HEK293 (cell line): ENCODE data around the gene SMIM20.

Experiments used
- CTCF ChIA-PET: fragments of 350-600 bp; formaldehyde crosslinking; extraction: SDS; loops from one replicate; lab custom pipeline; 2021; ENCODE audit warnings: antibody characterized with exemption; lab: Yijun Ruan, JAX
- POLR2A ChIA-PET: fragments of 300-600 bp; formaldehyde crosslinking; extraction: SDS; loops from one replicate; lab custom pipeline; 2020; ENCODE audit warnings: antibody characterized with exemption, inconsistent platforms; lab: Yijun Ruan, JAX
- H3K27ac ChIP-seq: fragments of 200-500 bp; sonication (Bioruptor generic); 2 replicates; pipeline ENCODE4 v1.5.1; 2014; ENCODE audit warnings: low read depth, low read length, control low read depth, inconsistent platforms; ENCODE audit errors: extremely low read depth
- H3K36me3 ChIP-seq, 2 experiments: fragments of 200-500 bp in 1 of 2; sonication (Bioruptor generic) in 1 of 2; 1 replicate in 1 of 2; 2 replicates in 1 of 2; pipeline ENCODE4 v1.5.1; 2014 to 2017; ENCODE audit warnings: inconsistent platforms in 2 of 2, low read length in 2 of 2; ENCODE audit not compliant: control insufficient read depth in 2 of 2, insufficient read depth in 1 of 2
- H3K4me1 ChIP-seq: fragments of 200-500 bp; sonication (Bioruptor generic); 2 replicates; pipeline ENCODE4 v1.5.1; 2014; ENCODE audit warnings: mild to moderate bottlenecking, low read length, inconsistent platforms; ENCODE audit not compliant: control insufficient read depth, insufficient read depth
- H3K4me3 ChIP-seq: 2 replicates; pipeline ENCODE4 v1.5.1; 2011; ENCODE audit warnings: low read depth, mild to moderate bottlenecking, control low read depth, low read length, moderate library complexity
- H3K9me3 ChIP-seq: fragments of 200-500 bp; sonication (Bioruptor generic); 2 replicates; pipeline ENCODE4 v1.5.1; 2014; ENCODE audit warnings: low read depth, low read length, inconsistent platforms; ENCODE audit not compliant: control insufficient read depth, insufficient read depth
- GLI4 ChIP-seq: fragments of 450-650 bp; formaldehyde crosslinking; IDR thresholded peaks from 2 replicates; pipeline ENCODE4 v1.5.1; 2016; ENCODE audit warnings: missing biosample characterization, missing genetic modification characterization
- MEIS1 ChIP-seq: sonication (generic); formaldehyde crosslinking; IDR thresholded peaks from 2 replicates; pipeline ENCODE4 v1.8.1; 2022; ENCODE audit warnings: missing genetic modification reagents, mild to moderate bottlenecking, borderline replicate concordance
- OVOL3 ChIP-seq: fragments of 450-650 bp; formaldehyde crosslinking; IDR thresholded peaks from 2 replicates; pipeline ENCODE4 v1.5.1; 2016; ENCODE audit warnings: missing biosample characterization, missing genetic modification characterization
- RBAK ChIP-seq: fragments of 450-650 bp; formaldehyde crosslinking; IDR thresholded peaks from 2 replicates; pipeline ENCODE4 v1.5.1; 2016; ENCODE audit warnings: missing biosample characterization, missing genetic modification characterization
- SCRT1 ChIP-seq: fragments of 450-650 bp; formaldehyde crosslinking; IDR thresholded peaks from 2 replicates; pipeline ENCODE4 v1.5.1; 2016; ENCODE audit warnings: missing biosample characterization, missing genetic modification characterization, borderline replicate concordance
- SCRT2 ChIP-seq: fragments of 450-650 bp; formaldehyde crosslinking; IDR thresholded peaks from 2 replicates; pipeline ENCODE4 v1.5.1; 2016; ENCODE audit warnings: missing biosample characterization, missing genetic modification characterization
- ZBTB10 ChIP-seq: fragments of 450-650 bp; formaldehyde crosslinking; IDR thresholded peaks from 2 replicates; pipeline ENCODE4 v1.5.1; 2016; ENCODE audit warnings: missing biosample characterization, missing genetic modification characterization
- ZBTB48 ChIP-seq: fragments of 450-650 bp; formaldehyde crosslinking; IDR thresholded peaks from 2 replicates; pipeline ENCODE4 v1.5.1; 2016; ENCODE audit warnings: missing biosample characterization, missing genetic modification characterization
- ZFP69B ChIP-seq: fragments of 450-650 bp; formaldehyde crosslinking; IDR thresholded peaks from 2 replicates; pipeline ENCODE4 v1.5.1; 2016; ENCODE audit warnings: missing biosample characterization, missing genetic modification characterization
- ZNF10 ChIP-seq: fragments of 450-650 bp; formaldehyde crosslinking; IDR thresholded peaks from 2 replicates; pipeline ENCODE4 v1.5.1; 2017; ENCODE audit warnings: missing biosample characterization, missing genetic modification characterization
- ZNF335 ChIP-seq: fragments of 450-650 bp; formaldehyde crosslinking; conservative IDR thresholded peaks from 2 replicates; pipeline ENCODE4 v1.5.1; 2016; ENCODE audit warnings: missing biosample characterization, missing genetic modification characterization
- ZNF341 ChIP-seq: fragments of 450-650 bp; formaldehyde crosslinking; IDR thresholded peaks from 2 replicates; pipeline ENCODE4; 2016; ENCODE audit warnings: low read depth, missing biosample characterization, missing genetic modification characterization
- ZNF37A ChIP-seq: fragments of 450-650 bp; IDR thresholded peaks from 2 replicates; pipeline ENCODE4 v1.5.1; 2018; ENCODE audit warnings: missing biosample characterization, missing genetic modification characterization
- ZNF521 ChIP-seq: fragments of 450-650 bp; formaldehyde crosslinking; IDR thresholded peaks from 2 replicates; pipeline ENCODE4 v1.5.1; 2017; ENCODE audit warnings: missing biosample characterization, mild to moderate bottlenecking, missing genetic modification characterization
- ZNF654 ChIP-seq: fragments of 450-650 bp; formaldehyde crosslinking; IDR thresholded peaks from 2 replicates; pipeline ENCODE4 v1.5.1; 2016; ENCODE audit warnings: low read depth, missing biosample characterization, missing genetic modification characterization
- TF ChIP-seq, protein P1 (sequence below): fragments of 450-650 bp; formaldehyde crosslinking; IDR thresholded peaks from 2 replicates; pipeline ENCODE4 v1.5.1; 2017; ENCODE audit warnings: missing biosample characterization, missing genetic modification characterization

SMIM20 gene

GRCh38 chr4:25921922-25922321 is 7.9 kb downstream of the SMIM20 start:
- no peak for TF ChIP-seq GLI4 (tag by site-specific recombination)
- TF ChIP-seq SCRT1 (tag by site-specific recombination): no peak
- POLR2A ChIA-PET: no interaction called here
- Histone ChIP-seq H3K4me3 (no peak overlapping the region), H3K4me1 (no peaks in the 10 kb centered on the region; the same call in 1 of the 2 replicates), H3K36me3 (peaks cover 0 to 4% of the 10 kb centered on the region in 2 experiments; a peak in 1 of 3 replicates), H3K27ac (no peak overlapping the region), H3K9me3 (no peaks in the 10 kb centered on the region)
- CTCF ChIA-PET: no interaction called here

DNA sequence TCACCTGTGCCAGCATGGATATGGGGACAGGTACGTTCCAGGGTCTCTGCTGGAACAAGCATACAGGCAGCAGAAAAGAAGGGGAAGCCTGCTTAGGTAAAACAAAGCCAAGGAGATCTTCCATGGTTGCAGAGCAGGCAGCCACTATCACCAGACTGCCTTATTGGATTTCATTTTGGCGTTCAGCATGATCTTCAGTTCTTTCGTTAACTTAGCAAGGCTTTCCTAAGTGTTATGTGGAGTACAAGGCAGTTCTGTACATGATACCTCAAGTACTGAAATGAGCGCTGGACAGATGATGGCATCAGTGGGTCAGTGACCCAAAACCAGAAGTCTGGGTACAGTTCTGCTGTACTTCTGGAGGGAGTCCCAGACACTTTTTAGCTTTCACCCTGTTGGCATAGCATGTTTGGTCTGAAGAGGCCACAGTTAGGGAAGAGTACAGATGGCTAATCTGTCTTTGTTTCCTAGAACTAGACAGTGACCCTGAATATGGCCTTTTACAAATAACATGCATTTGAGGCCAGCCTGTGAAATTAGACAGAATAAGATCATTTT is 8.9 kb downstream of the SMIM20 start:
- Histone ChIP-seq H3K27ac (no peak overlapping the region), H3K4me3 (no peak overlapping the region), H3K4me1 (no peaks in the 10 kb centered on the region; the same call in 1 of the 2 replicates), H3K9me3 (no peaks in the 10 kb centered on the region), H3K36me3 (peaks cover 0 to 4% of the 10 kb centered on the region in 2 experiments; a peak in 1 of 3 replicates)
- ChIA-PET CTCF (interaction anchor here (0.6 kb wide), 1 partner anchor 65 kb away, joined by 4 read pairs; no protein-coding TSS in a partner anchor), POLR2A (no interaction called here)
- TF ChIP-seq ZFP69B (tag by site-specific recombination) (no peak), ZBTB10 (no peak), ZBTB48 (tag by site-specific recombination) (no peak), SCRT2 (tag by site-specific recombination) (no peak), SCRT1 (tag by site-specific recombination) (no peak), ZNF341 (tag by site-specific recombination) (no peak), ZNF37A (tag by site-specific recombination) (no peak), OVOL3 (no peak), ZNF521 (tag by site-specific recombination) (no peak)
- TF ChIP-seq, all 188 proteins: peak for 0

- CTCF ChIA-PET: no interaction called here
- H3K27ac ChIP-seq: no peak overlapping the region
Observed at GRCh38 chr4:25923745-25924144, 9.7 kb downstream of the SMIM20 start.

DNA sequence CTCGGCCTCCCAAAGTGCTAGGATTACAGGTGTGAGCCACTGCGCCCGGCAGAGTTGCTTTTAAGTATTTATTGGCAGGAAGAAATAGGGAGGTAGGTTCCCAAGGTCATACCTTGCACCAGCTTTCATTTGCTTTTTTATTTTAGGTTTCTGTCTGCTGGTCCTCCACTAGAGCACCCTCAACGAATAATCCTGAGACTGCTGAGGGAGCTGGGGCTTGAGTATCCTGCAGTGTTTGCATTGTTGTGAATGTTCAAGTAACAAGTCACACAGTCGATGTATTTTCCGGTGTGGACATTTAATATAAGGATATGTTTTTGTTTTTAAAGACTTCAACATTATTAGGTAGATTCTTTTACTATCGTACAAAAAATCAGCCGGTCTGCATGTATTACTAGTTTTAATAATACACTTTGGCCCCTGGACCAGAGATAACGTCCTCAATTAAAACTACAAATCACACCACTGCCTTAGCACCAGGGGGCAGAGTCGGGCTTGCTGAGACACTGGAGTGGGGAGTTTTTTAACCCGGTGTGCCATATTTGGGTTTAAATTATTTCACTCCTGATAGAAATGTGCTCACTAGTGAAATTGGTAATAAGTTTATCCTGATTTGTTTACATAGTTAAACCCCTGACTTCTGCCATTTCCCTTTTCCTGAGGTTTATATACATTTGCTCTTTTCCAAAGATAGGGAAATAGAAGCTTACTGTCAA is 11.6 kb downstream of the SMIM20 start:
- POLR2A ChIA-PET: no interaction called here
- Histone ChIP-seq H3K4me1 (no peaks in the 10 kb centered on the region; the same call in 1 of the 2 replicates), H3K27ac (no peak overlapping the region), H3K9me3 (no peaks in the 10 kb centered on the region), H3K4me3 (no peak overlapping the region), H3K36me3 (peaks cover 0 to 3% of the 10 kb centered on the region in 2 experiments; a peak in 1 of 3 replicates)
- TF ChIP-seq ZNF654 (tag by site-specific recombination): peak; percentile 43
- TF ChIP-seq, protein P1, sequence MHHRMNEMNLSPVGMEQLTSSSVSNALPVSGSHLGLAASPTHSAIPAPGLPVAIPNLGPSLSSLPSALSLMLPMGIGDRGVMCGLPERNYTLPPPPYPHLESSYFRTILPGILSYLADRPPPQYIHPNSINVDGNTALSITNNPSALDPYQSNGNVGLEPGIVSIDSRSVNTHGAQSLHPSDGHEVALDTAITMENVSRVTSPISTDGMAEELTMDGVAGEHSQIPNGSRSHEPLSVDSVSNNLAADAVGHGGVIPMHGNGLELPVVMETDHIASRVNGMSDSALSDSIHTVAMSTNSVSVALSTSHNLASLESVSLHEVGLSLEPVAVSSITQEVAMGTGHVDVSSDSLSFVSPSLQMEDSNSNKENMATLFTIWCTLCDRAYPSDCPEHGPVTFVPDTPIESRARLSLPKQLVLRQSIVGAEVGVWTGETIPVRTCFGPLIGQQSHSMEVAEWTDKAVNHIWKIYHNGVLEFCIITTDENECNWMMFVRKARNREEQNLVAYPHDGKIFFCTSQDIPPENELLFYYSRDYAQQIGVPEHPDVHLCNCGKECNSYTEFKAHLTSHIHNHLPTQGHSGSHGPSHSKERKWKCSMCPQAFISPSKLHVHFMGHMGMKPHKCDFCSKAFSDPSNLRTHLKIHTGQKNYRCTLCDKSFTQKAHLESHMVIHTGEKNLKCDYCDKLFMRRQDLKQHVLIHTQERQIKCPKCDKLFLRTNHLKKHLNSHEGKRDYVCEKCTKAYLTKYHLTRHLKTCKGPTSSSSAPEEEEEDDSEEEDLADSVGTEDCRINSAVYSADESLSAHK (tag by site-specific recombination): no peak
- peak; percentile 17 for TF ChIP-seq ZNF335 (tag by site-specific recombination)
- no peak for TF ChIP-seq RBAK (tag by site-specific recombination)
- CTCF ChIA-PET: interaction anchor here (0.5 to 1.3 kb wide), 8 partner anchors 9 to 1074 kb away, joined by 3 to 6 read pairs (median 4); no protein-coding TSS in a partner anchor

More at GRCh38 chr4:25923745-25924144, 9.7 kb downstream of the SMIM20 start:
- Histone ChIP-seq H3K36me3 (peaks cover 0 to 4% of the 10 kb centered on the region in 2 experiments; a peak in 1 of 3 replicates), H3K4me1 (no peaks in the 10 kb centered on the region; the same call in 1 of the 2 replicates), H3K9me3 (no peaks in the 10 kb centered on the region), H3K4me3 (no peak overlapping the region)
- TF ChIP-seq SCRT2 (tag by site-specific recombination) (0 out of 2 replicates have a peak, but pooled peaks have one; percentile 25), ZNF10 (tag by site-specific recombination) (no peak), ZNF37A (tag by site-specific recombination) (no peak), MEIS1 (CRISPR knock-in tag) (no peak)
- POLR2A ChIA-PET: no interaction called here
